ENCODE measurements around the gene ENKD1. TPM values are rescaled to one million over a fixed set of nuclear protein-coding genes. Genes with fewer than 3 reads are reported as not detected.

ENKD1 gene
- total RNA-seq, 1 donor from 2014 or later = 9.6 TPM

DNA sequence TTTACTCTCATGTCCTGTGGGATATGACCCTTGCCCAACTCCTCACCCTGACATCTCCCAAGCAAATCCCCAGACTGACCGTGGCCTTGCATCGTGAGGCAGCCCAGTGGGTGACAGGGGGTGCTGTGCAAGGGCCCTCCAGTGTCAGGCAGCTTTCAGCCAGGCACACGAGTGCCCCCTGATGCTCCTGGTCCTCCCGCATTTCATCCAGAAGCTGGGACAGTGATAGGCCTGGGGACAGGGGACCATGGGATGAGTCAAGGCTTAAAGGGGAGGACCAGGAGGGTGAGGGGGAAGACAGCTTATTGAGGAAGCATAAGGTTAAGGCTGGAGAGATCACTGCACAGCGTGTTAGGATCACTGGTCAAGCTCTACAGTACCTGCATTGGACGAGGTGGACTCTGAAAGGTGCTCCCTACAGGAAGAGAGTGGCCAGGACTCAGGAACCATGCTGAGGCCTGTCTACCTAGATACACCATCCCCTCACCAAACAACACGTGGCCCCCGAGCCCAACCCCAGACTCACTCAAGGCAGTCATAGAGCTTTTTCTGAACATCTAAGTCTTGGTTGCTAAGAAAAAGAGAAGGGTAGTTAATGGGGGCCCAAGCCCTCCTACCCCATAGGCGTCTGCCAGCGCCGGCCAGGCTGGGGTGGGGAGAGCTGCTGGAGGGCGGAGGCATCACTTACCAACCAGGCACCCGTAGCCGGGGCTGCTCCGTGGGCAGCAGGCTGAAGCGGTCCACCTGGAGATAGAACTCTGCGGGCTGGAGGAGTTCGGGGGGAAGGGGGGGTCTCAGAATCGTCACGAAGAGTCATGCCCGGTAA, 7.5 kb downstream of the ENKD1 start:
- peaks cover 19% of the 10 kb centered on the region for H3K36me3 ChIP-seq
- H3K4me1 ChIP-seq = peaks cover 30% of the 10 kb centered on the region
- intact Hi-C loops (cut with micrococcal nuclease) = no loop called here
- DNase-seq = no peak
- H3K27ac ChIP-seq (replicated peaks) = no peak overlapping the region
- peaks cover 23% of the 10 kb centered on the region for H3K27me3 ChIP-seq (ENCODE audit: low read depth)
- TF ChIP-seq, protein P1, sequence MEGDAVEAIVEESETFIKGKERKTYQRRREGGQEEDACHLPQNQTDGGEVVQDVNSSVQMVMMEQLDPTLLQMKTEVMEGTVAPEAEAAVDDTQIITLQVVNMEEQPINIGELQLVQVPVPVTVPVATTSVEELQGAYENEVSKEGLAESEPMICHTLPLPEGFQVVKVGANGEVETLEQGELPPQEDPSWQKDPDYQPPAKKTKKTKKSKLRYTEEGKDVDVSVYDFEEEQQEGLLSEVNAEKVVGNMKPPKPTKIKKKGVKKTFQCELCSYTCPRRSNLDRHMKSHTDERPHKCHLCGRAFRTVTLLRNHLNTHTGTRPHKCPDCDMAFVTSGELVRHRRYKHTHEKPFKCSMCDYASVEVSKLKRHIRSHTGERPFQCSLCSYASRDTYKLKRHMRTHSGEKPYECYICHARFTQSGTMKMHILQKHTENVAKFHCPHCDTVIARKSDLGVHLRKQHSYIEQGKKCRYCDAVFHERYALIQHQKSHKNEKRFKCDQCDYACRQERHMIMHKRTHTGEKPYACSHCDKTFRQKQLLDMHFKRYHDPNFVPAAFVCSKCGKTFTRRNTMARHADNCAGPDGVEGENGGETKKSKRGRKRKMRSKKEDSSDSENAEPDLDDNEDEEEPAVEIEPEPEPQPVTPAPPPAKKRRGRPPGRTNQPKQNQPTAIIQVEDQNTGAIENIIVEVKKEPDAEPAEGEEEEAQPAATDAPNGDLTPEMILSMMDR (IDR thresholded peaks at IDR 0.05; ENCODE audit: borderline replicate concordance) = no peak
- no peaks in the 10 kb centered on the region for H3K9me3 ChIP-seq (replicated peaks)
- H3K4me3 ChIP-seq = peak overlapping the region; percentile 89

DNA sequence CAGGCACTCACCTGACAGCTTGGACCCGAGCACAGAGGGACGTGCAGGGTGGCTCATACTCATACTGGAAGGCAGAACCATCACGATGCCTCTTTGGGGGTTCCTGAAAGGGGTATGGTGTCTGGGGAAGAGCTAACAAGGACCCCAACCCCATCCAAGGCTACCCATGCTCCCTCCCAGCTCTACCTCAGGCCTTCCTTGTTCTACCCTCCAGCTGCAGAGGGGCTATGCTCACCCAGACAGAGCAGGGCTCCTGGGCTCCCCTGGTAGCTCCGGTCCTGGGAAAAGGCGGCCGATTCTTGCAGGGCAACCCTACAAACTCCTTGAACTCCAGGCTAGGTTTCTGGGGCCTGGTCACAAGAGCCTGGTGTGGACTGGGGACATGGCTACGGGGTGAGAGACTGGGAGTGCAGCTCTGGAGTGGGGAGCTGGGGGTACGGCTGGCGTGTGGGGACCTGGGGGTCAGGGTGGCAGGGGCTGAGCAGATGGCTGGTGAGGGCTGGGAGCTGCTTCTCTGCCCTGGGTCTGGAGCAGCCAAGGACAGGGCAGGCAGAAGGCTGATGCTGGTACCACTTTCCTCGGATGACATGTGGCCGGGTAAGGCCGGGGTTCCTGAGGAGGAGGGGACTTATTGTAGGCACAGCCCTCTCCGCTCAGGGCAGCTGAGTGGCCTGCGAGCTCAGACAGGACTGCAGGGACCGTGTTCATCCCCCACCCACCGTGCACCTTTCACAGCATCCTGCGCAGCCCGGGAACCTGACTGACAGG, 8.6 kb downstream of the ENKD1 start:
- no peaks in the 10 kb centered on the region for H3K9me3 ChIP-seq (replicated peaks)
- intact Hi-C loops (cut with micrococcal nuclease) = no loop called here
- peaks cover 41% of the 10 kb centered on the region for H3K4me1 ChIP-seq
- no peak overlapping the region for H3K27ac ChIP-seq (replicated peaks)
- H3K27me3 ChIP-seq (ENCODE audit: low read depth) = peaks cover 34% of the 10 kb centered on the region
- no peak for DNase-seq
- H3K36me3 ChIP-seq = peaks cover 13% of the 10 kb centered on the region
- no peak overlapping the region for H3K4me3 ChIP-seq
- TF ChIP-seq, protein P1 (IDR thresholded peaks at IDR 0.05; ENCODE audit: borderline replicate concordance) = no peak

DNA sequence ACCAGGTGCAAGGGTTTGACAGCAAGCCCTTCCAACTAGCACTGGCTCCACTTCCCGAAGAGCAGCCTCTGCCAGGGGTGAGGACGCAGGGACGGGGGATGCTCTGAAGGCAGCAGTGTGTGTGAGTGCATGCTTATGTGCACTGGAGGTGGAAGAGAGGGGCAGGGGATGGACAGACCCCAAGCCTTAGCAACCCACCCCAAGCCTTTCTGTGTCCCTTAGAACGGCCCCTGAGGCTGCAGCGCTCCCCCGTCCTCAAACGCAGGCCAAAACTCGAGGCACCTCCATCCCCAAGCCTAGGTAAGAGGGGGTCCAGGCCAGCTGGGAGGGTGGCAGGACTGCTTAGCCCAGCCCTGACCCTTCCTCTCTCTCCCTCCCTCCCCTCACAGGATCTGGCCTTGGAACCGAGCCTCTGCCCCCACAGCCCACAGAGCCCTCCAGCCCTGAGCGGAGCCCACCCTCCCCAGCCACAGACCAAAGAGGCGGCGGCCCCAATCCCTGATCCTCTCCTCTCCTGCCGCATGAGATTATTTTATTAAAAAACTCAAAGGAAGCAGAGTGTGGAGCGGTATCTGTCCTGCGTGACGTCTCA, 9.4 kb downstream of the ENKD1 start:
- Histone ChIP-seq H3K4me3 (no peak overlapping the region), H3K36me3 (peaks cover 6% of the 10 kb centered on the region), H3K9me3 (replicated peaks) (no peaks in the 10 kb centered on the region), H3K27me3 (ENCODE audit: low read depth) (peaks cover 42% of the 10 kb centered on the region), H3K27ac (replicated peaks) (no peak overlapping the region), H3K4me1 (peaks cover 42% of the 10 kb centered on the region)
- DNase-seq = no peak
- intact Hi-C loops (cut with micrococcal nuclease) = no loop called here
- TF ChIP-seq, protein P1 (IDR thresholded peaks at IDR 0.05; ENCODE audit: borderline replicate concordance) = no peak

DNA sequence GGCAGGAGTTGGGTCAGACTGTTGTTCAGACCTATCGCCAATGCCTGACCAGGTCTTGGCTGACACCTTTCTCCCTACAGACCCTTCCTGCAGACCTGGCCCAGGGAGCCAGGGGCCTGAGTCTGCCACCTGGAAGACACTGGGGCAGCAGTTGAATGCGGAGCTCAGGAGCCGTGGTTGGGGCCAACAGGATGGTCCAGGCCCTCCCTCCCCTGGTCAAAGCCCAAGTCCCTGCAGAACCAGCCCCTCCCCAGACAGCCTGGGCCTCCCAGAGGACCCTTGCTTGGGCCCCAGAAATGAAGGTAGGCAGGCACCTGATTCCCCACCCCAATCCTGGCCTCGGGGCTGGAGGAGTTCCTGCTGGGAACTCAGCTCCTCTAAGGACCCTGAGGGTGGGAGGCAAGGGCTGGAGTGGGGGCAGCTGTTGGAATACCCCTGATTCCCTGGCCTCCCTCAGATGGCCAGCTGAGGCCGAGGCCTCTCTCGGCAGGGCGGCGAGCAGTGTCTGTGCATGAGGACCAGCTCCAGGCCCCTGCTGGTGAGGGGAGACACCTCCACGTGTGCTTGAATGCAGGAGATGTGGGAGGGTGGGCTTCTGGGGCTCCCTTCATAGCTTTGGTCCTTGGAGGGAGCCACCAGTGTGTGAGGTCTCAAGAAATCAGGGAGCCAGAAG, 10.1 kb downstream of the ENKD1 start:
- Histone ChIP-seq H3K9me3 (replicated peaks) (no peaks in the 10 kb centered on the region), H3K4me1 (peaks cover 39% of the 10 kb centered on the region), H3K36me3 (peaks cover 6% of the 10 kb centered on the region), H3K27ac (replicated peaks) (no peak overlapping the region), H3K27me3 (ENCODE audit: low read depth) (peaks cover 49% of the 10 kb centered on the region), H3K4me3 (no peak overlapping the region)
- no peak for DNase-seq
- intact Hi-C loops (cut with micrococcal nuclease) = no loop called here
- TF ChIP-seq, protein P1 (IDR thresholded peaks at IDR 0.05; ENCODE audit: borderline replicate concordance) = no peak

DNA sequence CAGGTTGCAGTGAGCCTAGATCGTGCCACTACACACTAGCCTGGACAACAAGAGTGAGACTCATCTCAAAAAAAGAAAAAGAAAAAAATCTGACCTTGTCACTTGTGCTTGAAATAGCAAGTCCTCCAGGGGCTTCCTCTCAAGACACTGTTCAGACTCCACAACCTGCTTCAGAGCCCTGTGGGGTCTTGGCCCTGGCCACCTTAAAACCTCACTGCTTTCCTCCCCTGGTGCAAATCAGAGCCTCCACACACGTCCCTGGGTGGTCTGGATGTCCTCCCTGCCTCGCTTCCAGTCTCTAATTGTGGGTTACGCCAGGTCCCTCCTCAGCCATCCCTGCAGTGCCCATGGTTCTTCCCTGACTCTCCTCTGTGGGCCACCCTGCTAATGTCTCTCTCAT, 11.2 kb downstream of the ENKD1 start:
- Histone ChIP-seq H3K27ac (replicated peaks) (no peak overlapping the region), H3K36me3 (peaks cover 6% of the 10 kb centered on the region), H3K27me3 (ENCODE audit: low read depth) (peaks cover 60% of the 10 kb centered on the region), H3K4me1 (peaks cover 30% of the 10 kb centered on the region), H3K9me3 (replicated peaks) (no peaks in the 10 kb centered on the region), H3K4me3 (no peak overlapping the region)
- TF ChIP-seq, protein P1 (IDR thresholded peaks at IDR 0.05; ENCODE audit: borderline replicate concordance) = no peak
- no peak for DNase-seq
- intact Hi-C loops (cut with micrococcal nuclease) = no loop called here

Data from left ventricle myocardium inferior (tissue), 1 donor.